ENCODE results near the gene ACOX3.

- TF ChIP-seq EP300 (IDR thresholded peaks at IDR 0.05) (no peak), CTCF (IDR thresholded peaks at IDR 0.05) (no peak), POLR2A (IDR thresholded peaks at IDR 0.05) (no peak)
Measured at GRCh38 chr4:8392591-8393190, 47.8 kb downstream of the ACOX3 start.
